Measurements from ENCODE around the gene MRPL58.

MRPL58 gene

DNA sequence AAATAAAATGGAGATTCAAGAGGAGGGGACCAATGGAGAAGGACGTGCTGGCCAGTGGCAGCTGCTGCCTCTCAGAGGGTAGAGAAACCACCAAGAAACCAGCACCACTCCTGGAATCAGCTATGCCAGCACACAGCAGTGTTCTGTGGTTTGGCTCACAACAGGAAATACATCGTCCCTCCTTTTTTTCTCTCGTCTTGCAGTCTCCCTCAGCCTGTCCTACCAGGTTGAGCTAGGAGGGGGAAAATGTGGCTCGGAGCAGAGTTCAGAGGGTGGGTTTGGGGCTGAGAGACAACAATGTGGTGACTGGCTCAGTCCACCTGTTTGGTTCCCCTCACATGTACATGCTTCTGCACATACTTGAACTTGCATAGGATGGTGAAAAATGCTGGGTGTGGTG, 55.4 kb downstream of the MRPL58 start:
- Mint-ChIP-seq H3K36me3 (ENCODE audit: insufficient read depth) (peaks cover 14% of the 10 kb centered on the region), H3K9me3 (no peaks in the 10 kb centered on the region), H3K27me3 (no peaks in the 10 kb centered on the region), H3K4me1 (ENCODE audit: low read depth in 2 of 2) (peaks cover 7 to 11% of the 10 kb centered on the region in 2 donors), H3K27ac (peak overlapping the region; percentile 22 to 54), H3K4me3 (no peak overlapping the region)
- DNase-seq (no peak), ATAC-seq (replicated peaks) (peak; percentile 43)

DNA sequence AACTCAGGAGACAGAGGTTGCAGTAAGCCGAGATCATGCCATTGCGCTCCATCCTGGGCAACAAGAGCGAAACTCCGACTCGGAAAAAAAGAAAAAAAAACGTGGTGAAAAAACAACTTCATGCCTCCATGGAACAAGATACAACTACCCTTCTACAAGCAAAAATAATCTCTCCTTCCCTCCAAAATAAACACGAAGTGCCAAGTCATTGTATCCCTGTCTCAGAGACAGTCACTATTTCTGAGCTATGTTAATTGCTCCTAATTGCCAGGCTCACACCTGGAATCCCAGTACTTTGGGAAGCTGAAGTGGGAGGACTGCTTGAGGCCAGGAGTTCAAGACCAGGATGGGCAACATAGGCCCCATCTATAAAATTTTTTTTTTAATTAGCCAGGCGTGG, 56.3 kb downstream of the MRPL58 start:
- DNase-seq (no peak), ATAC-seq (replicated peaks) (no peak)
- H3K36me3 Mint-ChIP-seq (ENCODE audit: insufficient read depth): peaks cover 6% of the 10 kb centered on the region
- H3K4me3 Mint-ChIP-seq: no peak overlapping the region
- no peaks in the 10 kb centered on the region for H3K27me3 Mint-ChIP-seq
- H3K4me1 Mint-ChIP-seq (ENCODE audit: low read depth in 2 of 2): peaks cover 7 to 11% of the 10 kb centered on the region in 2 donors
- H3K27ac Mint-ChIP-seq: no peak overlapping the region
- no peaks in the 10 kb centered on the region for H3K9me3 Mint-ChIP-seq

DNA sequence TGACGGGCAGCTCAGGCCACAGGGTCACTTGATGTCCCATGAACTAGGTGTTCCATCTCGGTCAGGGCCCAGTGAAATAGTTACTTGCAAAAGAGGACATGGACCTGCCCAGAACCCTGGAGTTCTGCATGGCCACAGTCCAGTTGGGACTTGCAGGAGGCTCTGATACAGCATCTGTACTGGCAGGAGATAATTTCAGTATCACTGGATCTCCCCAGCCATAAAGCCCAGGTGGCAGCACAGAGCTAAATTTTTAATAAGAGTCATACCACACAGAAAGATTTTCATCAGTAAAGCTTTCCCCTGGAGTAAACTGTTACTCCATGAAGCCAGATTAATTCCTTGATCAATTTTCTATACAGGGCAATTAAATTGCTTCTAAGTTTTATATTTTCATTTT, 57.3 kb downstream of the MRPL58 start:
- H3K4me1 Mint-ChIP-seq (ENCODE audit: low read depth in 2 of 2): peaks cover 7 to 9% of the 10 kb centered on the region in 2 donors
- no peaks in the 10 kb centered on the region for H3K27me3 Mint-ChIP-seq
- no peak overlapping the region for H3K4me3 Mint-ChIP-seq
- no peak for DNase-seq
- no peak for ATAC-seq (replicated peaks)
- no peaks in the 10 kb centered on the region for H3K9me3 Mint-ChIP-seq
- H3K27ac Mint-ChIP-seq: no peak overlapping the region
- H3K36me3 Mint-ChIP-seq (ENCODE audit: insufficient read depth): peaks cover 3% of the 10 kb centered on the region

Data from effector memory CD8-positive, alpha-beta T cell (primary cell).